GM12864 (cell line): ENCODE measurements around the gene CDKL2.
A peak's percentile ranks its signal among the peaks of the same experiment; 100 is the strongest.

Experiments used
- DNase-seq: peaks from one replicate; pipeline ENCODE4 v3.0.0-alpha.2; 2011; ENCODE audit warnings: low read depth
- H3K4me3 ChIP-seq: 2 replicates; pipeline ENCODE4 v1.5.1; 2011; ENCODE audit warnings: mild to moderate bottlenecking, low read depth, low read length, control low read depth
- CTCF ChIP-seq: IDR thresholded peaks from 2 replicates; pipeline ENCODE4 v1.5.1; 2011; ENCODE audit warnings: low read depth, mild to moderate bottlenecking, moderate library complexity, low read length, control low read depth, inconsistent platforms; ENCODE audit errors: missing control alignments

Gene CDKL2

GRCh38 chr4:75659512-75660031, 29.2 kb upstream of the CDKL2 start:
- no peak for DNase-seq
- no peak for TF ChIP-seq CTCF
- H3K4me3 ChIP-seq: no peak overlapping the region

GRCh38 chr4:75658876-75659275, 28.5 kb upstream of the CDKL2 start:
- DNase-seq: no peak
- no peak for TF ChIP-seq CTCF
- H3K4me3 ChIP-seq: no peak overlapping the region

- H3K4me3 ChIP-seq: no peak overlapping the region
- no peak for TF ChIP-seq CTCF
- peak; percentile 13 for DNase-seq
Observed at GRCh38 chr4:75655562-75655961, 25.2 kb upstream of the CDKL2 start.

GRCh38 chr4:75654905-75655304, 24.6 kb upstream of the CDKL2 start:
- TF ChIP-seq CTCF: no peak
- H3K4me3 ChIP-seq: no peak overlapping the region

GRCh38 chr4:75653845-75654503, 23.6 kb upstream of the CDKL2 start:
- no peak overlapping the region for H3K4me3 ChIP-seq
- no peak for DNase-seq
- TF ChIP-seq CTCF: no peak

More at GRCh38 chr4:75654905-75655304, 24.6 kb upstream of the CDKL2 start:
- DNase-seq: no peak

- H3K4me3 ChIP-seq: no peak overlapping the region
- no peak for DNase-seq
- TF ChIP-seq CTCF: no peak
Observed at GRCh38 chr4:75644095-75644494, 13.8 kb upstream of the CDKL2 start.

- no peak for TF ChIP-seq CTCF
- DNase-seq: no peak
- H3K4me3 ChIP-seq: no peak overlapping the region
Observed at GRCh38 chr4:75643651-75644050, 13.3 kb upstream of the CDKL2 start.
